CMK (cell line): ENCODE measurements around the gene ATP5MC3.
"Not testable (repeated sequence)": the region's sequence is repeated elsewhere in the genome, so short reads cannot be mapped to it uniquely, and the experiment has no call there.

Source experiments
- DNase-seq: peaks from one replicate; pipeline ENCODE4 v3.0.0-alpha.2; 2010; ENCODE audit warnings: low read depth

The ATP5MC3 gene

GRCh38 chr2:175181104-175181876, at the start of gene ATP5MC3:
TSS of gene ATP5MC3 (minus strand) at chr2:175181710. CDS start at chr2:175181393, 317 bp downstream.
- DNase-seq = peak; percentile 80

- not testable (repeated sequence) for DNase-seq
Measured at GRCh38 chr2:175228601-175229000, 47.1 kb upstream of the ATP5MC3 start.

- no peak for DNase-seq
Measured at GRCh38 chr2:175228179-175228578, 46.7 kb upstream of the ATP5MC3 start.

- no peak for DNase-seq
Measured at GRCh38 chr2:175227393-175227792, 45.9 kb upstream of the ATP5MC3 start.

GRCh38 chr2:175220075-175220474, 38.6 kb upstream of the ATP5MC3 start:
- no peak for DNase-seq

GRCh38 chr2:175218551-175218950, 37.0 kb upstream of the ATP5MC3 start:
- DNase-seq = no peak

GRCh38 chr2:175207741-175208438, 26.4 kb upstream of the ATP5MC3 start:
- DNase-seq = no peak

- no peak for DNase-seq
Measured at GRCh38 chr2:175206866-175207265, 25.4 kb upstream of the ATP5MC3 start.

GRCh38 chr2:175205523-175205922, 24.0 kb upstream of the ATP5MC3 start:
- no peak for DNase-seq

- no peak for DNase-seq
Measured at GRCh38 chr2:175203621-175204496, 22.3 kb upstream of the ATP5MC3 start.

- no peak for DNase-seq
Measured at GRCh38 chr2:175195012-175195411, 13.5 kb upstream of the ATP5MC3 start.

- DNase-seq = no peak
Measured at GRCh38 chr2:175188761-175189160, 7.3 kb upstream of the ATP5MC3 start.

- DNase-seq = no peak
Measured at GRCh38 chr2:175187378-175187777, 5.9 kb upstream of the ATP5MC3 start.

GRCh38 chr2:175183674-175184073, 2.2 kb upstream of the ATP5MC3 start:
- no peak for DNase-seq

- no peak for DNase-seq
Measured at GRCh38 chr2:175181877-175182308, 383 bp upstream of the ATP5MC3 start.

GRCh38 chr2:175180701-175181103, 808 bp downstream of the ATP5MC3 start:
- no peak for DNase-seq

GRCh38 chr2:175176624-175177023, 4.9 kb downstream of the ATP5MC3 start:
- no peak for DNase-seq

GRCh38 chr2:175175896-175176295, 5.6 kb downstream of the ATP5MC3 start:
- no peak for DNase-seq

- DNase-seq = no peak
Measured at GRCh38 chr2:175175320-175175719, 6.2 kb downstream of the ATP5MC3 start.

GRCh38 chr2:175170659-175171304, 10.7 kb downstream of the ATP5MC3 start:
- DNase-seq = no peak

GRCh38 chr2:175169191-175169590, 12.3 kb downstream of the ATP5MC3 start:
- DNase-seq = no peak

- no peak for DNase-seq
Measured at GRCh38 chr2:175168564-175168945, 13.0 kb downstream of the ATP5MC3 start.
